Measurements from ENCODE around the gene EXOSC7.

- TF ChIP-seq POLR2AphosphoS5 (IDR thresholded peaks at IDR 0.05), result no peak
- TF ChIP-seq, protein P1, sequence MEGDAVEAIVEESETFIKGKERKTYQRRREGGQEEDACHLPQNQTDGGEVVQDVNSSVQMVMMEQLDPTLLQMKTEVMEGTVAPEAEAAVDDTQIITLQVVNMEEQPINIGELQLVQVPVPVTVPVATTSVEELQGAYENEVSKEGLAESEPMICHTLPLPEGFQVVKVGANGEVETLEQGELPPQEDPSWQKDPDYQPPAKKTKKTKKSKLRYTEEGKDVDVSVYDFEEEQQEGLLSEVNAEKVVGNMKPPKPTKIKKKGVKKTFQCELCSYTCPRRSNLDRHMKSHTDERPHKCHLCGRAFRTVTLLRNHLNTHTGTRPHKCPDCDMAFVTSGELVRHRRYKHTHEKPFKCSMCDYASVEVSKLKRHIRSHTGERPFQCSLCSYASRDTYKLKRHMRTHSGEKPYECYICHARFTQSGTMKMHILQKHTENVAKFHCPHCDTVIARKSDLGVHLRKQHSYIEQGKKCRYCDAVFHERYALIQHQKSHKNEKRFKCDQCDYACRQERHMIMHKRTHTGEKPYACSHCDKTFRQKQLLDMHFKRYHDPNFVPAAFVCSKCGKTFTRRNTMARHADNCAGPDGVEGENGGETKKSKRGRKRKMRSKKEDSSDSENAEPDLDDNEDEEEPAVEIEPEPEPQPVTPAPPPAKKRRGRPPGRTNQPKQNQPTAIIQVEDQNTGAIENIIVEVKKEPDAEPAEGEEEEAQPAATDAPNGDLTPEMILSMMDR (IDR thresholded peaks at IDR 0.05), result no peak
- no peak for TF ChIP-seq POLR2A (IDR thresholded peaks at IDR 0.05)
- TF ChIP-seq EP300 (IDR thresholded peaks at IDR 0.05), result peak in 1 of 4 donors; percentile 24
Observed at GRCh38 chr3:44932986-44933944, 42.8 kb upstream of the EXOSC7 start.
